HepG2 (cell line): ENCODE measurements around the gene CAMSAP1. TPM values are rescaled to one million over a fixed set of nuclear protein-coding genes. Genes with fewer than 3 reads are reported as not detected.

ENCODE experiments used
- ATAC-seq: fragments of 200-7000 bp; cut with Tn5 transposase; 3 replicates; pipeline ENCODE4 v1.9.1; 2020; ENCODE audit warnings: mild to moderate bottlenecking, moderate library complexity
- BruUV-seq: library from RNA; stranded (reverse); fragments of 400-500 nt; replicated peaks from 2 replicates; lab custom pipeline; 2021; lab: Mats Ljungman, UMichigan
- CTCF ChIA-PET: fragments of 300-600 bp; formaldehyde crosslinking; extraction: SDS; loops from one replicate; lab custom pipeline; 2021; ENCODE audit warnings: low total read pairs, inconsistent platforms, low intra/inter-chr PET ratio; lab: Yijun Ruan, JAX
- POLR2A ChIA-PET: fragments of 350-600 bp; sonication (Branson Sonifier 250); formaldehyde crosslinking; loops from one replicate; lab custom pipeline; 2020; ENCODE audit warnings: antibody characterized with exemption, inconsistent platforms; lab: Yijun Ruan, JAX
- DNase-seq: peaks from one replicate; pipeline ENCODE4 v3.0.0-alpha.2; 2015; ENCODE audit warnings: low spot score
- FAIRE-seq: peaks from 3 replicates; lab custom pipeline; 2011; peaks lifted over from hg19 to GRCh38; lab: Jason Lieb, UNC
- H2AFZ ChIP-seq: one replicate; pipeline ENCODE4 v1.6.1; 2011; ENCODE audit warnings: low read length, inconsistent platforms
- H3K27ac ChIP-seq: fragments of 300-600 bp; 3 replicates; pipeline ENCODE4 v1.8.0; 2011; ENCODE audit warnings: mixed run types, mild to moderate bottlenecking, mixed read lengths, low read length, inconsistent platforms; ENCODE audit not compliant: insufficient read depth; ENCODE audit errors: extremely low read length
- H3K27me3 ChIP-seq, 2 experiments: fragments of 200-600 bp in 1 of 2; 2 replicates in 1 of 2; 3 replicates in 1 of 2; pipeline versions ENCODE4 v1.6.0 to v1.8.0; 2011; ENCODE audit warnings: low read length in 2 of 2, mild to moderate bottlenecking in 2 of 2, moderate library complexity in 2 of 2, inconsistent platforms in 1 of 2; ENCODE audit not compliant: insufficient read depth in 2 of 2, control insufficient read depth in 1 of 2
- H3K36me3 ChIP-seq, 2 experiments: fragments of 200-600 bp in 1 of 2; replicated peaks in 1 of 2; 2 replicates in 1 of 2; 3 replicates in 1 of 2; pipeline versions ENCODE4 v1.5.1 to v1.8.0; 2011; ENCODE audit warnings: low read length in 2 of 2, inconsistent platforms in 1 of 2; ENCODE audit not compliant: insufficient read depth in 2 of 2, control insufficient read depth in 1 of 2
- H3K4me1 ChIP-seq: 2 replicates; pipeline ENCODE4 v1.5.1; 2012; ENCODE audit warnings: low read length, inconsistent platforms; ENCODE audit not compliant: insufficient read depth
- H3K4me2 ChIP-seq: 2 replicates; pipeline ENCODE4 v1.6.0; 2011; ENCODE audit warnings: low read depth, low read length, inconsistent platforms
- H3K4me3 ChIP-seq, 3 experiments: fragments of 200-600 bp in 1 of 3; sonication (generic), shearing (Covaris generic) in 1 of 3; replicated peaks in 1 of 3; 2 replicates each; pipeline ENCODE4 v1.5.1; 2011 to 2016; ENCODE audit warnings: low read length in 3 of 3, inconsistent platforms in 2 of 3, low read depth in 2 of 3, mild to moderate bottlenecking in 2 of 3, control low read depth in 1 of 3, mixed read lengths in 1 of 3; ENCODE audit not compliant: insufficient read depth in 1 of 3
- H3K79me2 ChIP-seq: one replicate; pipeline ENCODE4 v1.6.1; 2011; ENCODE audit warnings: low read length, inconsistent platforms; ENCODE audit not compliant: insufficient read depth
- H3K9ac ChIP-seq: 2 replicates; pipeline ENCODE4 v1.6.0; 2011; ENCODE audit warnings: mild to moderate bottlenecking, low read depth, low read length, inconsistent platforms; ENCODE audit not compliant: insufficient read depth
- H3K9me3 ChIP-seq: 2 replicates; pipeline ENCODE4 v1.5.1; 2012; ENCODE audit warnings: mild to moderate bottlenecking, low read length
- H4K20me1 ChIP-seq: 2 replicates; pipeline ENCODE4 v1.6.0; 2011; ENCODE audit warnings: inconsistent platforms, mild to moderate bottlenecking, low read length, moderate library complexity; ENCODE audit not compliant: insufficient read depth
- ELF4 ChIP-seq: sonication (generic); formaldehyde crosslinking; IDR thresholded peaks from 2 replicates; pipeline ENCODE4 v1.5.0; 2020; ENCODE audit warnings: missing genetic modification reagents, mild to moderate bottlenecking, moderate library complexity, borderline replicate concordance
- LRRFIP1 ChIP-seq: sonication (generic); formaldehyde crosslinking; conservative IDR thresholded peaks from 2 replicates; pipeline ENCODE4 v1.4.0; 2020; ENCODE audit warnings: missing genetic modification reagents
- ZBTB8A ChIP-seq: sonication (generic); formaldehyde crosslinking; IDR thresholded peaks from 2 replicates; pipeline ENCODE4 v1.4.0; 2020; ENCODE audit warnings: mild to moderate bottlenecking, low read depth, missing genetic modification reagents, borderline replicate concordance
- ZIK1 ChIP-seq: sonication (generic); formaldehyde crosslinking; IDR thresholded peaks from 2 replicates; pipeline ENCODE4 v1.5.0; 2020; ENCODE audit warnings: mild to moderate bottlenecking, low read depth, missing genetic modification reagents, borderline replicate concordance
- ZNF260 ChIP-seq: sonication (generic); formaldehyde crosslinking; IDR thresholded peaks from 2 replicates; pipeline ENCODE4 v1.4.0; 2020; ENCODE audit warnings: missing genetic modification reagents, low read depth, mild to moderate bottlenecking, borderline replicate concordance
- ZNF572 ChIP-seq: sonication (generic); formaldehyde crosslinking; IDR thresholded peaks from 2 replicates; pipeline ENCODE4 v1.5.1; 2020; ENCODE audit warnings: mild to moderate bottlenecking, missing genetic modification reagents
- ZNF577 ChIP-seq: sonication (generic); formaldehyde crosslinking; IDR thresholded peaks from 2 replicates; pipeline ENCODE4 v1.4.0; 2020; ENCODE audit warnings: mild to moderate bottlenecking, low read depth, missing genetic modification reagents, borderline replicate concordance
- WGBS: methylation state at CpG from one replicate; pipeline ENCODE4 v1.1.6; 2017; ENCODE audit warnings: low lambda C conversion rate; 5-methylcytosine and 5-hydroxymethylcytosine counted together
- in situ Hi-C: cut with HindIII; loops from 2 replicates; pipeline ENCODE4 v1.10.0; 2017; ENCODE audit warnings: low pct_unique_long_range_greater_than_20kb; ENCODE audit not compliant: extremely low pct_ligation_motif_present
- intact Hi-C: fragments of 100-400 bp; cut with micrococcal nuclease; formaldehyde crosslinking; loops from one replicate; pipeline ENCODE4 v1.10.0; 2022; ENCODE audit not compliant: unreplicated experiment
- polyA plus RNA-seq, 8 experiments: library from polyadenylated mRNA; depleted of rRNA in 3 of 8; stranded (reverse) in 7 of 8; unstranded in 1 of 8; fragments of >200 nt; fragmentation: Illumina TruSeq in 4 of 8; extraction: Trizol in 4 of 8; gene quantifications; 2 replicates each; pipeline versions ENCODE4 v1.2.1 to v1.2.3, GENCODE V29; 2011 to 2016; ENCODE audit warnings: low read depth in 4 of 8, missing spikeins in 1 of 8, mixed read lengths in 1 of 8; ENCODE audit not compliant: insufficient read depth in 1 of 8
- total RNA-seq, 5 experiments: library from RNA; depleted of rRNA; stranded (reverse); fragments of >200 nt; fragmentation: Illumina TruSeq; extraction: Trizol; gene quantifications; 2 replicates each; pipeline ENCODE4 v1.2.3, GENCODE V29; 2016; ENCODE audit warnings: low read depth in 1 of 5

CAMSAP1 gene
- total and polyA plus RNA-seq, 2 of the 13 experiments (the other 11 are each of a cell fraction or from before 2014, with no cell fraction given), result 3.8 to 12.4 TPM

GRCh38 chr9:135790356-135790755 lies 117.0 kb downstream of the CAMSAP1 start:
- no peak overlapping the region for H3K27ac ChIP-seq
- H3K4me3 ChIP-seq, result no peak overlapping the region
- intact Hi-C loops, result no loop called here
- no peak for ATAC-seq
- FAIRE-seq, result no peak
- H3K4me2 ChIP-seq, result no peak overlapping the region
- H3K27me3 ChIP-seq, result peaks cover 22 to 90% of the 10 kb centered on the region in 2 experiments; a peak in 4 of 5 replicates
- TF ChIP-seq ZNF572, result no peak
- no peak for TF ChIP-seq ELF4 (CRISPR knock-in tag)
- TF ChIP-seq LRRFIP1 (CRISPR knock-in tag), result no peak
- no peak for TF ChIP-seq ZBTB8A (CRISPR knock-in tag)
- no peak for TF ChIP-seq ZNF577 (CRISPR knock-in tag)
- TF ChIP-seq ZIK1 (CRISPR knock-in tag), result no peak
- TF ChIP-seq ZNF260, result no peak
- in situ Hi-C loops, result no loop called here
- no peaks in the 10 kb centered on the region for H3K9me3 ChIP-seq
- 0 out of 2 replicates have a peak, but pooled peaks cover 3% of the 10 kb centered on the region for H4K20me1 ChIP-seq
- WGBS, result no CpG with 5 or more reads among the region's 10 CpGs
- no peaks in the 10 kb centered on the region for H3K4me1 ChIP-seq
- no peaks in the 10 kb centered on the region for H3K36me3 ChIP-seq
- no peaks in the 10 kb centered on the region for H3K79me2 ChIP-seq
- ChIA-PET CTCF (no interaction called here), POLR2A (no interaction called here)
- H3K9ac ChIP-seq, result no peak overlapping the region
- H2AFZ ChIP-seq, result no peak overlapping the region
- DNase-seq, result no peak
- no TSS peak for BruUV-seq
